ENCODE data around the gene PRXL2C. TPM values are rescaled to one million over a fixed set of nuclear protein-coding genes. Genes with fewer than 3 reads are reported as not detected.

PRXL2C gene
- total and polyA plus RNA-seq, 2 of the 13 experiments (the other 11 are each of a cell fraction or from before 2014, with no cell fraction given), result 11.0 to 13.2 TPM

DNA sequence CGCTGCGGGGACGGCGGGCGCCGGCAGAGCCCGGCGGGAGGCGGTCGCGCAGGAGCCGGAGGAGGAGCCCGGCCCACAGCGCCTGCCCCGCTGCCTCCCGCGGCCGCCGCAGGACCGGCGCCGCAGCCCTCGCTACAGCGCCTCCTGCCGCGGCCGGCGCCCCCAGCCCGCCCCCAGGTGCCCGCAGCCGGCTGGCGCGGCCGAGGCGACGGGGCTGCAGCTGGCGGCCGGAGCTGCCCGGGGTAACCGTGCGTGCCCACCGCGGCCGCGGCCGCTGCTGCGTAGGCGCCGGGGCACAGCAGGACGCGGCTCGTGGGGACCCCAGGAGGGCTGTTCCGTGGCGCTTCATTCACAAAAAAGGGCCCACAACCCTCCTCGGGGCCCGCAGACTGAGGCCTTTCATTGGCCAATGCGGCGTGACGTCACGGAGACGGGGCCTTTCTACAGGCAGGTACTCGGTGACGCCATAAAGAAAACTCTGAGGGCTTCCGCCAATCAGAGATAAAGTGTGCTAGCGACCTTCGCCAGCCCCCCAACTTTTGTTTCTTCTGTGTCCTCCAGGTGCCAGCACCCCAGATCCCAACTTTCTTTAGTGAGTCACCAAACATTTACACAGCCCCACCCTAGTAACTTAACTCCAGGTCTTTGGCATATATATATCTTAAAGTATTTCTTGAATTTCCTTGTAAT is 35.5 kb downstream of the PRXL2C start, which contains the start of gene CDC14B (continued):
- TF ChIP-seq, protein P1, sequence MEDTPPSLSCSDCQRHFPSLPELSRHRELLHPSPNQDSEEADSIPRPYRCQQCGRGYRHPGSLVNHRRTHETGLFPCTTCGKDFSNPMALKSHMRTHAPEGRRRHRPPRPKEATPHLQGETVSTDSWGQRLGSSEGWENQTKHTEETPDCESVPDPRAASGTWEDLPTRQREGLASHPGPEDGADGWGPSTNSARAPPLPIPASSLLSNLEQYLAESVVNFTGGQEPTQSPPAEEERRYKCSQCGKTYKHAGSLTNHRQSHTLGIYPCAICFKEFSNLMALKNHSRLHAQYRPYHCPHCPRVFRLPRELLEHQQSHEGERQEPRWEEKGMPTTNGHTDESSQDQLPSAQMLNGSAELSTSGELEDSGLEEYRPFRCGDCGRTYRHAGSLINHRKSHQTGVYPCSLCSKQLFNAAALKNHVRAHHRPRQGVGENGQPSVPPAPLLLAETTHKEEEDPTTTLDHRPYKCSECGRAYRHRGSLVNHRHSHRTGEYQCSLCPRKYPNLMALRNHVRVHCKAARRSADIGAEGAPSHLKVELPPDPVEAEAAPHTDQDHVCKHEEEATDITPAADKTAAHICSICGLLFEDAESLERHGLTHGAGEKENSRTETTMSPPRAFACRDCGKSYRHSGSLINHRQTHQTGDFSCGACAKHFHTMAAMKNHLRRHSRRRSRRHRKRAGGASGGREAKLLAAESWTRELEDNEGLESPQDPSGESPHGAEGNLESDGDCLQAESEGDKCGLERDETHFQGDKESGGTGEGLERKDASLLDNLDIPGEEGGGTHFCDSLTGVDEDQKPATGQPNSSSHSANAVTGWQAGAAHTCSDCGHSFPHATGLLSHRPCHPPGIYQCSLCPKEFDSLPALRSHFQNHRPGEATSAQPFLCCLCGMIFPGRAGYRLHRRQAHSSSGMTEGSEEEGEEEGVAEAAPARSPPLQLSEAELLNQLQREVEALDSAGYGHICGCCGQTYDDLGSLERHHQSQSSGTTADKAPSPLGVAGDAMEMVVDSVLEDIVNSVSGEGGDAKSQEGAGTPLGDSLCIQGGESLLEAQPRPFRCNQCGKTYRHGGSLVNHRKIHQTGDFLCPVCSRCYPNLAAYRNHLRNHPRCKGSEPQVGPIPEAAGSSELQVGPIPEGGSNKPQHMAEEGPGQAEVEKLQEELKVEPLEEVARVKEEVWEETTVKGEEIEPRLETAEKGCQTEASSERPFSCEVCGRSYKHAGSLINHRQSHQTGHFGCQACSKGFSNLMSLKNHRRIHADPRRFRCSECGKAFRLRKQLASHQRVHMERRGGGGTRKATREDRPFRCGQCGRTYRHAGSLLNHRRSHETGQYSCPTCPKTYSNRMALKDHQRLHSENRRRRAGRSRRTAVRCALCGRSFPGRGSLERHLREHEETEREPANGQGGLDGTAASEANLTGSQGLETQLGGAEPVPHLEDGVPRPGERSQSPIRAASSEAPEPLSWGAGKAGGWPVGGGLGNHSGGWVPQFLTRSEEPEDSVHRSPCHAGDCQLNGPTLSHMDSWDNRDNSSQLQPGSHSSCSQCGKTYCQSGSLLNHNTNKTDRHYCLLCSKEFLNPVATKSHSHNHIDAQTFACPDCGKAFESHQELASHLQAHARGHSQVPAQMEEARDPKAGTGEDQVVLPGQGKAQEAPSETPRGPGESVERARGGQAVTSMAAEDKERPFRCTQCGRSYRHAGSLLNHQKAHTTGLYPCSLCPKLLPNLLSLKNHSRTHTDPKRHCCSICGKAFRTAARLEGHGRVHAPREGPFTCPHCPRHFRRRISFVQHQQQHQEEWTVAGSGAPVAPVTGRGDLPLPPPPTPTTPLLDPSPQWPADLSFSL (CRISPR knock-in tag; IDR thresholded peaks at IDR 0.05), result no peak
- TF ChIP-seq PPARG (CRISPR knock-in tag; conservative IDR thresholded peaks at IDR 0.05) (no peak), POGZ (CRISPR knock-in tag; IDR thresholded peaks at IDR 0.05) (peak; percentile 68), ZNF557 (CRISPR knock-in tag; IDR thresholded peaks at IDR 0.05) (no peak), SOX13 (IDR thresholded peaks at IDR 0.05) (no peak), SOX13 (CRISPR knock-in tag; conservative IDR thresholded peaks at IDR 0.05 in 1 of 2, IDR thresholded peaks at IDR 0.05 in 1 of 2) (no peak), ZNF274 (CRISPR knock-in tag; IDR thresholded peaks at IDR 0.05) (0 out of 2 replicates have a peak, but pooled peaks have one; percentile 15), ZBTB7A (CRISPR knock-in tag; IDR thresholded peaks at IDR 0.05) (no peak), DNMT1 (CRISPR knock-in tag; IDR thresholded peaks at IDR 0.05) (no peak), NFE2 (CRISPR knock-in tag; IDR thresholded peaks at IDR 0.05) (no peak)
- TF ChIP-seq, protein P2, sequence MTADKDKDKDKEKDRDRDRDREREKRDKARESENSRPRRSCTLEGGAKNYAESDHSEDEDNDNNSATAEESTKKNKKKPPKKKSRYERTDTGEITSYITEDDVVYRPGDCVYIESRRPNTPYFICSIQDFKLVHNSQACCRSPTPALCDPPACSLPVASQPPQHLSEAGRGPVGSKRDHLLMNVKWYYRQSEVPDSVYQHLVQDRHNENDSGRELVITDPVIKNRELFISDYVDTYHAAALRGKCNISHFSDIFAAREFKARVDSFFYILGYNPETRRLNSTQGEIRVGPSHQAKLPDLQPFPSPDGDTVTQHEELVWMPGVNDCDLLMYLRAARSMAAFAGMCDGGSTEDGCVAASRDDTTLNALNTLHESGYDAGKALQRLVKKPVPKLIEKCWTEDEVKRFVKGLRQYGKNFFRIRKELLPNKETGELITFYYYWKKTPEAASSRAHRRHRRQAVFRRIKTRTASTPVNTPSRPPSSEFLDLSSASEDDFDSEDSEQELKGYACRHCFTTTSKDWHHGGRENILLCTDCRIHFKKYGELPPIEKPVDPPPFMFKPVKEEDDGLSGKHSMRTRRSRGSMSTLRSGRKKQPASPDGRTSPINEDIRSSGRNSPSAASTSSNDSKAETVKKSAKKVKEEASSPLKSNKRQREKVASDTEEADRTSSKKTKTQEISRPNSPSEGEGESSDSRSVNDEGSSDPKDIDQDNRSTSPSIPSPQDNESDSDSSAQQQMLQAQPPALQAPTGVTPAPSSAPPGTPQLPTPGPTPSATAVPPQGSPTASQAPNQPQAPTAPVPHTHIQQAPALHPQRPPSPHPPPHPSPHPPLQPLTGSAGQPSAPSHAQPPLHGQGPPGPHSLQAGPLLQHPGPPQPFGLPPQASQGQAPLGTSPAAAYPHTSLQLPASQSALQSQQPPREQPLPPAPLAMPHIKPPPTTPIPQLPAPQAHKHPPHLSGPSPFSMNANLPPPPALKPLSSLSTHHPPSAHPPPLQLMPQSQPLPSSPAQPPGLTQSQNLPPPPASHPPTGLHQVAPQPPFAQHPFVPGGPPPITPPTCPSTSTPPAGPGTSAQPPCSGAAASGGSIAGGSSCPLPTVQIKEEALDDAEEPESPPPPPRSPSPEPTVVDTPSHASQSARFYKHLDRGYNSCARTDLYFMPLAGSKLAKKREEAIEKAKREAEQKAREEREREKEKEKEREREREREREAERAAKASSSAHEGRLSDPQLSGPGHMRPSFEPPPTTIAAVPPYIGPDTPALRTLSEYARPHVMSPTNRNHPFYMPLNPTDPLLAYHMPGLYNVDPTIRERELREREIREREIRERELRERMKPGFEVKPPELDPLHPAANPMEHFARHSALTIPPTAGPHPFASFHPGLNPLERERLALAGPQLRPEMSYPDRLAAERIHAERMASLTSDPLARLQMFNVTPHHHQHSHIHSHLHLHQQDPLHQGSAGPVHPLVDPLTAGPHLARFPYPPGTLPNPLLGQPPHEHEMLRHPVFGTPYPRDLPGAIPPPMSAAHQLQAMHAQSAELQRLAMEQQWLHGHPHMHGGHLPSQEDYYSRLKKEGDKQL (CRISPR knock-in tag; IDR thresholded peaks at IDR 0.05; ENCODE audit: low read depth), result no peak
- TF ChIP-seq, protein P3, sequence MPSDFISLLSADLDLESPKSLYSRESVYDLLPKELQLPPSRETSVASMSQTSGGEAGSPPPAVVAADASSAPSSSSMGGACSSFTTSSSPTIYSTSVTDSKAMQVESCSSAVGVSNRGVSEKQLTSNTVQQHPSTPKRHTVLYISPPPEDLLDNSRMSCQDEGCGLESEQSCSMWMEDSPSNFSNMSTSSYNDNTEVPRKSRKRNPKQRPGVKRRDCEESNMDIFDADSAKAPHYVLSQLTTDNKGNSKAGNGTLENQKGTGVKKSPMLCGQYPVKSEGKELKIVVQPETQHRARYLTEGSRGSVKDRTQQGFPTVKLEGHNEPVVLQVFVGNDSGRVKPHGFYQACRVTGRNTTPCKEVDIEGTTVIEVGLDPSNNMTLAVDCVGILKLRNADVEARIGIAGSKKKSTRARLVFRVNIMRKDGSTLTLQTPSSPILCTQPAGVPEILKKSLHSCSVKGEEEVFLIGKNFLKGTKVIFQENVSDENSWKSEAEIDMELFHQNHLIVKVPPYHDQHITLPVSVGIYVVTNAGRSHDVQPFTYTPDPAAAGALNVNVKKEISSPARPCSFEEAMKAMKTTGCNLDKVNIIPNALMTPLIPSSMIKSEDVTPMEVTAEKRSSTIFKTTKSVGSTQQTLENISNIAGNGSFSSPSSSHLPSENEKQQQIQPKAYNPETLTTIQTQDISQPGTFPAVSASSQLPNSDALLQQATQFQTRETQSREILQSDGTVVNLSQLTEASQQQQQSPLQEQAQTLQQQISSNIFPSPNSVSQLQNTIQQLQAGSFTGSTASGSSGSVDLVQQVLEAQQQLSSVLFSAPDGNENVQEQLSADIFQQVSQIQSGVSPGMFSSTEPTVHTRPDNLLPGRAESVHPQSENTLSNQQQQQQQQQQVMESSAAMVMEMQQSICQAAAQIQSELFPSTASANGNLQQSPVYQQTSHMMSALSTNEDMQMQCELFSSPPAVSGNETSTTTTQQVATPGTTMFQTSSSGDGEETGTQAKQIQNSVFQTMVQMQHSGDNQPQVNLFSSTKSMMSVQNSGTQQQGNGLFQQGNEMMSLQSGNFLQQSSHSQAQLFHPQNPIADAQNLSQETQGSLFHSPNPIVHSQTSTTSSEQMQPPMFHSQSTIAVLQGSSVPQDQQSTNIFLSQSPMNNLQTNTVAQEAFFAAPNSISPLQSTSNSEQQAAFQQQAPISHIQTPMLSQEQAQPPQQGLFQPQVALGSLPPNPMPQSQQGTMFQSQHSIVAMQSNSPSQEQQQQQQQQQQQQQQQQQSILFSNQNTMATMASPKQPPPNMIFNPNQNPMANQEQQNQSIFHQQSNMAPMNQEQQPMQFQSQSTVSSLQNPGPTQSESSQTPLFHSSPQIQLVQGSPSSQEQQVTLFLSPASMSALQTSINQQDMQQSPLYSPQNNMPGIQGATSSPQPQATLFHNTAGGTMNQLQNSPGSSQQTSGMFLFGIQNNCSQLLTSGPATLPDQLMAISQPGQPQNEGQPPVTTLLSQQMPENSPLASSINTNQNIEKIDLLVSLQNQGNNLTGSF (CRISPR knock-in tag; IDR thresholded peaks at IDR 0.05), result no peak
